Measurements from ENCODE around the gene OCRL.

Gene OCRL

DNA sequence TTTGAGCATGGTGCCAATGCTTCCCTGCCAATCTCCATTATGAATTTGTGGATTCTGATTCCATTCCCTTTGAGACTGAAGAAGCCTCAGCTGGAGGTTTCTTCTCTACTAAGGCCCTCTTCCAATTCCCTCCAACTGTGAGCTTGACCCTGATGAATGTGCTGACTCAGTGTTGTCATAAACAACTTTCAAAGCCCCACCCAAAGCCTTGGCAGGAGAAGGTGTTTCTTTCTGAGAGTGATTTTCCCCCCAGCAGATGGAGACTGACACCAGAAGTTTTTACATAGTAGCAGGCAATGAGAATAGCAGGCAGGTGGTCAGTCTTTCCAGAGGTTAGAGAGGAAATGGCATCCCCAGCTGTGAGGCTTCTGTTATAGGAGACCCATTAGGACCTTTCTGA lies 53.1 kb downstream of the OCRL start:
- no peak for FAIRE-seq

- no peak for FAIRE-seq
Observed at GRCh38 chrX:129594781-129595180, 54.7 kb downstream of the OCRL start.

- FAIRE-seq: no peak
Observed at GRCh38 chrX:129596077-129596476, 56.0 kb downstream of the OCRL start.

DNA sequence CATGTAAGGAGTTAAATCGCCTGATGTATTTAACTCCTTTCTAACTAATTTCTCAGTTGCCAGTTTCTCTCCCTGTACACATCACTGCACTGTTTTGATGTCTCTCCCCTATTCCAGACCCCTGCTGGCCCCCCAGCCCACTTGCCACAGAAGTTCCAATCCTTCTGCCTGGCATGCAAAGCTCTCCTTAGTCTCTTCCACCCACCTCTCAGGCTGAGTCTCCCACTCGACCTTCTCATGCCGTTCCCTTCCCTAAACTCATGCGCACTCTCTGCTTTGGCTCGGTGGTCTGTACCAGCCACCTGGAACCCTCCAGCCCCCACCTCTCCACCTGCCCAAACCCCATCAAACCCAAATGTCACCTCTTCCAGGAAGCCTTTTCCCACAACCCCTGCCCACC lies 57.8 kb downstream of the OCRL start:
- FAIRE-seq: no peak

DNA sequence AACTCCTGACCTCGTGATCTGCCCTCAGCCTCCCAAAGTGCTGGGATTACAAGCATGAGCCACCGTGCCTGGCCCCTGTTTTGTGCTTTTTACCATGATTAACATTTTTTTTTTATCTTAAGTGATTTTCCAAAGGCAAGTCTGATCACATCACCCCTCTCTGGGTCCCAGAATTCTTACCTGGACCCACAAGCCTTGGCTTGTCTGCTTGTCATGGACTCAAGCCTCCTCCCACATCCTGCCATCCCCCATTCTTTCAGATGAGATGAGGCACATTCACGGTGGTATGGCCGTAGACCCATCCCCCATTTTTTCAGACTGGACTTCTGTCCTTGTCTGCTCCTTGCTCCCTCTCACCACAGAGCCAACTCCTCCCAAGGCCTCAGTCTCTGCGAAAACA lies 59.4 kb downstream of the OCRL start:
- no peak for FAIRE-seq

DNA sequence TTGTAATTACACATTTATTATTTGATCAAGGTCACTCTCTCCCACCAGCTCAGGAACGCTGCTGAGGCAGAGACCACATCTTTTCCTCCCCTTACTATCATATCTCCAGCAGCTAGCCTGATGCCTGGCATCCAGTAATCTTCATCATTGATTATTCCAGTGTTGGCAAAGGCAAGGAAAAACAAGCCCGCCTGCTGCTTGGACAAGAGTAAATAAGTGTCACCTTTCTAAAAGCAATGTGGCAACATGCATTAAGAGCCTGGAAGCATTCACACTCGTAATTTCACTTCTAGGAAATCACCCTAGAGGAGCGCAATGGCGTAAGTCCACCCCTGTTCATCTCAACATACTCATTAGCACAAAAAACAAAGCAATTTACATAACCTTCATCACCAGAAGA lies 59.9 kb downstream of the OCRL start:
- no peak for FAIRE-seq

- FAIRE-seq: peak; percentile 11
Observed at GRCh38 chrX:129600981-129601424, 60.9 kb downstream of the OCRL start.

DNA sequence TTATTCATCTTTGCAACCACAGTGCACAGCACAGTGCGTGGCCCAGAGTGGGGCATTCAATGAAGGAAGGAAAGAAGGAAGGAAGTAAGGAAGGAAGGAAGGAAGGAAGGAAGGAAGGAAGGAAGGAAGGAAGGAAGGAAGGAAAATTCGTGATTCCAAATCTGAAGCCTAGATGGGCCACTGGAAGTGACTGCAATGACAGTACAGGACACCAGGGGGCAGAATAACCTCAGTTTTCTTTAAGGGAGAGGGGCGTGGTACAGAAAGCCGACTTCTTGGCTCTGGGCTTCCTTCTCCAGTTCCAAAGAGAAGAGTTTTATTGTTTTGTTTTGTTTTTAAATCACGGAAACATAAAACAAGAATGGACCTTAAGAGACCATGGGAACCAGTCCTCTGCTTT lies 66.9 kb downstream of the OCRL start:
- peak; percentile 73 for FAIRE-seq

DNA sequence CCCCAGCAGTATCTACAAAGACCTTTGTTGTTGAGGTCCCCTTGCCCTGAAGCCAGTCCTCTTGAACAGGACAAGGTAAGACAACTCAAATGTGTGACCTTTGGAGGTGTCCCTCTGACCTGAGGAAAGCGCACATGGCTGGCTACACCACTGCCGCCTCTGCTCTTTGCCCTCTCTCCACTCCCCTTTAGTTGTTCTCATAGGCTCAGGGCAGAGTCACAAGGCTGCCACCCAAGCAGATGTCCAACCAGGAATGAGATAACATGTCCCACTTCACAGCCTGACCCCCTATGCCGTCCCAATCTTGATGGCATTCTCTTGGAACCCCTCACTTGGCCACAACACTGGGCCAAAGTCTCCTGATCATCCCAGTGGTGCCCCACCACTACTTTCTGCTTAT lies 68.4 kb downstream of the OCRL start:
- FAIRE-seq: no peak

DNA sequence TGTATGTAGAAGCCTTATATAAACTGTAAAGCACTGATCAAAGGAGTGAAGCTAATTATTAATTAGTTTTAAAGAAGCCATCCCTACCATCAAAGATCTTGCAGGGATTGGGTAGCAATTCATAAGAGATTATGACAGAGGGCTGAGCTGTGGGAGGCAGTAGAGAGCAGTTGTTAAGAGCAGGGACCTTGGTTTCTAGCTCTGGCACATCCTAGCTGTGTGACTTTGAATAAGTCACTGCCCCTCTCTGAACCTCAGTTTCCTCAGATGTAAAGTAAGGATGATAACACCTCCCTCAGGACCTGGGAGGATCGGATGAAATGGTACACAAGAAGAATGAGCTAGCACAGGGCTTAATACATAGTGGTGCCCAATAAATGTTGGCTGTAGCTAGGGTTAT lies 69.3 kb downstream of the OCRL start:
- no peak for FAIRE-seq

DNA sequence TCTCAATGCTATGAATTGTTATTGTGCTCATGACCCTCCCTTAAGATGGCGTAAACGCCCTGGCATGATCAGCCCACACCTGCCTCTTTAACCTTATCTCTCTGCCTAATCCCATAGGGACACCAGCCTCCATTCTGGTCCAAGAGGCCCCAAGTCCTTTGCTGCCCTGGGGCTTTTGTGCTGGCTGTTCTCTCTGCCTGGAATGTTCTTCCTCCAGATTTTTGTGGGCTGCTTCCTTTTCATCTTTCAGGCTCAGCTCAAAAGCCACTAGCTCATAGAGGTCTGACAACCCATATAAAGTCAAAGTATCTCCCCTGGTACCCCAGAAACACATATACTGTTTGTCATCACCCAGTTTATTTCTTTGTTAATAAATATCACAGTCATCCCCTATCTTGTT lies 72.3 kb downstream of the OCRL start:
- no peak for FAIRE-seq

GRCh38 chrX:129613596-129613995 lies 73.5 kb downstream of the OCRL start:
- FAIRE-seq: no peak

DNA sequence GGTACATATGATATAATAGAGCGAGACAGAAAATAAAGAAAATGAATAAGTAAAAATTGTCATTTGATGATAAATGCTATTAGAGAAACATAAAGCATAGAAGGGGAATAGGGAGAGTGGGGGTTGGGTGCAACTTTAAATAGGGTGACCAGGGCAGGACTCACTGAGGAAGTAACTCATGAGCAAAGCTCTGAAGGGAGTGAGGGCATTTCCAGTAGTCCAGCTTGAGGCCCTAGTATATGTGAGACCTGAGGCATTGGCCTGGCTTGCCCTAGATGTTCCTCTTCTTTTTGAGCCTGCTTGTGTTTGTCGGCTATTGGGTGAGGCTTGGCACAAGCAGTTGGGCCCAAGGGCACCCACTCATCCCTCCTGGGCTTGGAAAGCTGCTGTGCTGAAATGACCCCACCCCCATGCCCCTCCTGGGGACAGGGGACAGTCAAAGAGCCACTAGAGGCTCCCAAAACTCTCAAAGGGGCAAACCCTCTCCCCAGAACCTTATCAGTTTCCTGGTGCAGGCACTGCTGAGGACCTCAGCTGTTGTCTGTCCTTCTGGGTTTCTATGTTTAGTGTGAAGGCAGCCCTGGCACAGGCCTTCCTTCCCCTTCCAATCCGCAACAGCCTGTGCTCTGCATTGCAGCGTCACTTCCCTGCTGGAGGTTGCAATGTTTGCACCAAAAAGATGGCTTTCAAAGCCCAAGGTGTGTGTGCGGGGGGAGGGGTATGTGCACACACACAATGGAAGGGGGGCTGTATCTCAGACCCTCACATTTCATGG lies 74.6 kb downstream of the OCRL start:
- FAIRE-seq: no peak

GRCh38 chrX:129617420-129617819 lies 77.4 kb downstream of the OCRL start:
- no peak for FAIRE-seq

DNA sequence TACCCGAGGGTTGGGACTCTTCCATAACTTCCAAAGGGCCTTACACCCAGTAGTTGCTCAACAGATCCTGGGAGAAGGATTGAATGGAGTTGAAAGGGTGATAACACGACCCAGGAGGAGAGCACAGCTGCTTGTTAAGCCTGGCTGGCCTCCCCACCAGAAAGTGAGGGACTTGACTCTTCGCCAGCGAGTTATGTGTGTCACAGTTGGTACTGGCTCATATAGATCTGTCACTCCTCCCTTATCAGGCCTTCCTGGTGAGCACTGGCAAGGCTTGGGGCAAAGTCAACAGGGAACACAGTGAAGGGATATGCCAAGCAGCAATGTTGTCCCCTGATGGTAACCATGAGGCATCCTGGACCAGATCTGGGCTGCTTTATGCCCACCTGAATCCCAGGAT lies 78.9 kb downstream of the OCRL start:
- FAIRE-seq: no peak

GRCh38 chrX:129622757-129623301 lies 82.8 kb downstream of the OCRL start:
- FAIRE-seq: no peak

GRCh38 chrX:129626026-129626425 lies 86.0 kb downstream of the OCRL start:
- FAIRE-seq: no peak

GRCh38 chrX:129629837-129630236 lies 89.8 kb downstream of the OCRL start:
- no peak for FAIRE-seq

DNA sequence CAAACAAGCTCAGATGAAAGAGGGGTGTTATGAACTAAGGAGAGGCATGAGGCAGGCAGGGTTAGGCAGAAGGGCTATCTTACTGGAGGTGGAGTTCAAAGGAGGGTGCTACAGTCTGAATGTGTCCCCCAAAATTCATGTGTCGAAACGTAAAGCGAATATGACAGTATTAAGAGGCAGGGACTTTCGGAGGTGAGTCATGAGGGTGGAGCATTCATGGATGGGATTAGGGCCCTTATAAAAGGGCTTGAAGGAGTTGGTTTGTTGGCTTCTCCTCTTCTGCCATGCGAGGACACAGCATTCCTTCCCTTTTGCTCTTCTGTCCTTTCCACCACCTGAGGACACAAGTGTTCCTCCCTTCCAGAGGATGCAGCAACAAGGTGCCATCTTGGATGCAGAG lies 91.8 kb downstream of the OCRL start:
- FAIRE-seq: no peak

GRCh38 chrX:129632443-129632842 lies 92.4 kb downstream of the OCRL start:
- no peak for FAIRE-seq

- FAIRE-seq: no peak
Observed at GRCh38 chrX:129634541-129634940, 94.5 kb downstream of the OCRL start.

- no peak for FAIRE-seq
Observed at GRCh38 chrX:129636175-129636681, 96.2 kb downstream of the OCRL start.

DNA sequence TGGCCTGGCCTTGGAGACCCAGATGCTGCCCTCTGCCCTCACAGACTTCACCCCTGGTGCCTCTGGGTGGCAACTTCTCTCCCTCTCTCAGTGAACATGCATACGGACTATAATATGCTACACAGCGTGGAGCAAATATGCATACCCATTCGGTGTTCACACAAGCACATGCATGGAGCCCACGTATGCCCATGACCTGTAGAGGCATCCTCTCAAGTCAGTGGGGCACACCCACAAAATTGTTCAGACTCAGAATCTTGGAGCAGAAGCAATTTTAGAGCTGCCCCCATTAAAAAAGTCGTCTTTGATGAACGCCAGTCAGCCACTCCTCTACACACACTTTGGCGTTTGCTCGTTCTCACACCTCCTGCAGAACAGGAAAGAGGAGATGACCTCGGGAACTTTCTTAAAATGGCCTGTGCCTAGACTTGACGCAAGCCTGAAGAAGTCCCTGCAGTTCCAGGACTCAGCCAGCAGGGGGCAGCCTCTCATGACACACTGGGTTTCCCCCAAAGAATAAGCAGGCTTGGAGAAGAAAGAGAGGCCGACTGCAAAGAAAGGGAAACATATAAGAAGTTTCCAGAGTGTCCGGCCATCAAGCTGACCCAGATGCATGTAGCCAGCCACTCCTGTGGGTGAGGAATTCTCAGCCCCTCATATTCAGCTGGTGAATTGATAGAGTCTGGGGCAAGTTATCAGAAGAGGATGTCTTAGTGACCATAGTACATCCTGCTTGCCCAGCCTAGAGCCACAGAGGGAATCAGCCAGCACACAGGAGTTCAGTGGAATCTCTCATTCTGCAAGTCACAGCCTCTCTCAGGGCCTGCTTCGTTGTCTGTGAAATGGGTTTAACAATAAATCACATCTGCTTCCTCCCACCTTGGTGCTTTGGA lies 97.4 kb downstream of the OCRL start:
- no peak for FAIRE-seq

GRCh38 chrX:129638917-129639316 lies 98.9 kb downstream of the OCRL start:
- no peak for FAIRE-seq
